Eye (tissue), 1 donor: ENCODE measurements around the gene KRTAP2-3.
"Not testable (repeated sequence)": the region's sequence is repeated elsewhere in the genome, so short reads cannot be mapped to it uniquely, and the experiment has no call there.

ENCODE experiments used
- DNase-seq: peaks from one replicate; pipeline ENCODE4 v3.0.0-alpha.2; 2015

The KRTAP2-3 gene, protein sequence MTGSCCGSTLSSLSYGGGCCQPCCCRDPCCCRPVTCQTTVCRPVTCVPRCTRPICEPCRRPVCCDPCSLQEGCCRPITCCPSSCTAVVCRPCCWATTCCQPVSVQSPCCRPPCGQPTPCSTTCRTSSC

DNA sequence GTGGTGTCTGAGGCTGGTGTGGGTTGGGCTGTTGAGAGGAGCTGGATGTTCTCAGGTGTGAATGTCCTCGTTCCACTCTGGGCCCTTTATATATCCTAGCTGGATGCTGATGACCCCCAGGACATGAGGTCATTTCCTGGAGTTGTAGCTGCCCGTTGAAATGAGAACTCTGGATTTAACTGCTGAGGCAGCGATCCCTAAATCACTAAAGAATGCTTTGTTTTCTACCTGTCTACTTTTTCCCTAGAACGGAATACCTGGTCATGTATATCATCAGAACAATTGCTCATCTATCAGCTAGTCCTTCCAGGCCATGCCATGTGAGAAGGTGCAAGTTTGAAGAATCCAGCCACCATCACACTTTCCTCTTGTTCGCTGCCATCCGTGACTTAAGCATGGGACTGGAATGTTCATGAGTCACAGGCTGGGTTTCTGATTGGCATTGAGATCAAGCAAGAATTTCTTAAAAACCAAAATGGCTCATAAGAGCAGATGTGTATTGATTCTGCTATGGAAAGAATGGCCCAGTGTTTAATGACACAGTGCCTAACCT, at the start of gene KRTAP2-3:
KRTAP2-3 (minus strand) TSS at position 63 of the 553 bp plus-strand sequence. CDS start 64 bp downstream, outside the sequence.
- DNase-seq: peak; percentile 37

DNA sequence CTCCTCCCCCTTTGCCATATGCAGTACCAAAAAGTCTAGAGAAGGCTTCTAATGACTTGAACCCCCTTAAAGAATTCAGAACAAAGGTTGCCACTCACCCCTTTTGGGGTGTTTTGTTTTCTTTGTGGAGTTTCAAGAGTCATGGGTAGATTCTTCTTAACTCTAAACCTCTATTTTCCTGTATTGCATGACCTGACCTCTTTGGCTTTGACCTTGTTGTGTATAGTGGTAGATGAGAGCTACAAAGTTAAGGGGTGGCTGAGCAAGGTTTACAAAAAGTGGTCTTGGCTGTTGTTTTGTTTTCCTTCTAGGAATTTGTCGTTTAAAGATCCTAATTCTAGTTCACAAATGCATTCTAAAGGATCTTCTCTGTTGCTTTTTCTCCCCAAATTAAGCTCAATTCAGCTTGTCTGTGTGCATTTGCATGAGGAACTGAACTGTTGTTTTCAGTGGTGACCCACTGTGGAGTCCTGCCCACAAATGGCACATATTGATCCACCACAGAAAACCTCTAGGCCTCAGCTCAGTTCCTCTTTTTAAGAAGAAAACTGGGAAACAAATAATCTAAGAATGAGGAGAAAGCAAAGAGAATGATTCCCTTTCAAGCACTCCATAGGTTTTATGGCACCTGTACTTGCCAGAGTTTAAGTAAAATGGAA, 48.9 kb upstream of the KRTAP2-3 start:
- DNase-seq: not testable (repeated sequence)

DNA sequence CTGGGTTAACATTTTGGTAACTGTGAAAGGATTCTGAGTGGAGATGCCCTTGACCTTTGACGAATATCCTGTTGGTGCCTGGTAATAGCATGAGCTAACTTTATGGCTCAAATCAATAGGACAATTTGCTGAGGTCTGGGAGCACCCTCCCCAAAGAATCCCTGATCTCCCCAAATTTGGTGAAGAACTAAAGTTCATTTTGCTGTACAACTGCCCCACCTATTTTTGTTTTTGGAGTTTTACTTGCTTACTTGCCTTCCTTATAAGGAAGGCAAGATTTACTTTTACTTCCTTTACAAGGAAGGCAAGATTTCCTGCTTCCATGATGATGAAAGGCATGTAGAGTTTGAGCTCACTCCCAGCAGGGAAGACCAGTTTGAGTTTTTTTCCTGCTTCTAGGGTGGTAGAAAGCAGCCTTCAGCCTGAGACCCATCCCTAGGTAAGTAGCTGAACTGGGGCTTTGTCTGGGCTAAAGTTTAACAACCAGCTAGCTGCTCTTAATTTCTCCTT, 48.1 kb upstream of the KRTAP2-3 start:
- no peak for DNase-seq

DNA sequence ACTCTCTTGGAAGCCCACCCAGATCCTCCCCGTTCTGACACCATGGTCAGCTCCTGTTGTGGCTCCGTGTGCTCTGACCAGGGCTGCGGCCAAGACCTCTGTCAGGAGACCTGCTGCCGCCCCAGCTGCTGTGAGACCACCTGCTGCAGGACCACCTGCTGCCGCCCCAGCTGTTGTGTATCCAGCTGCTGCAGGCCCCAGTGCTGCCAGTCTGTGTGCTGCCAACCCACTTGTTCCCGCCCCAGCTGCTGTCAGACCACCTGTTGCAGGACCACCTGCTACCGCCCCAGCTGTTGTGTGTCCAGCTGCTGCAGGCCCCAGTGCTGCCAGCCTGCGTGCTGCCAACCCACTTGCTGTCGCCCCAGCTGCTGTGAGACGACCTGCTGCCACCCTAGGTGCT, 45.4 kb upstream of the KRTAP2-3 start, which contains the start of gene KRTAP4-9:
KRTAP4-9 (plus strand) TSS at position 43 of the 400 bp plus-strand sequence; CDS start at position 43, 0 bp downstream.
- DNase-seq: not testable (repeated sequence)

DNA sequence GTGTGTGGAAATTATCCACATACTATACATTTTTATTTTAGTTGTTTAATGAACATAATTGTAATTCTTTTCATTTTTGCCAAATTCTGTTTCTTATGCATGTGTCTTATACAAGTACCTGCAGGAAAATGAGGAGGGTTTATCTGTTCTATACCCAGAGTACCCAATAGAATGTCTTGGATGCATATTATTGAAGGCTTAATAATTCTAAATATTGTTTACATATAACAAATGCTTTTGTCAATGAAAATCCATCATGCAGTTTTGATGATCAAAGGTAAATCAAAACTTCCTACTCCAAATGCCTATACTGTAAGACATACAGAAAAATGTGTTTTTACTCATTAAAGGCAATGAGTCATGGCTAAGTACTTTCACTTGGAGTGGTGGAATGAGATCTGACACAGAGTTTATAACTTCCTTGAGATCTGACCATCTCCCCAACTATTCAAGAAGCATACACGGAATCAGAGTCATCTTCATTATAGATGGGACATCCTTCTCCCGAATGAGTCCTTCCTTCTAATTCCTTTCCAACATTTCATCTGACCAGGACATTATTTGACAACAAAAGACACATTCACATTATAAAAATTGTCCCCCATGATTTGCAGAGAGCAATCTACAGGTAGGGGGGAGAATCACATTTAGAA, 44.6 kb upstream of the KRTAP2-3 start:
- not testable (repeated sequence) for DNase-seq

DNA sequence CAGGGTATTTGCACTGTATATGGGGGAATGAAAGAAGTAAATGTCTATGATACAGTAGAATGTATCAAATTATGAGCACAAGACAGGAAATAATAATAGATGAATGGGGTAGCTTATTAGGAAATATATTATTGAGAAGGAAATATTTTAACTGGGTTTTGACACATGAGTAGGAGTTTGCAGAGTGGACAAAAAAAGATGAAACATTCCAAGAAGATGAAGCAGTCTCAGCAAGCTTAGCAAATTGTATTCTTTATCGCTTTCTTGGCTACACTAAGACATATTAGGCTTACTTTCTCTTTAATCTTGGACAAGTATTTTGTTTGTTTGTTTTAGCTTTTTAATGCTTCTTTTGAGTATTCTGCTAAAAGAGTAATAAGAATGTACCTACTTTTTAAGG, 44.0 kb upstream of the KRTAP2-3 start:
- DNase-seq: no peak

DNA sequence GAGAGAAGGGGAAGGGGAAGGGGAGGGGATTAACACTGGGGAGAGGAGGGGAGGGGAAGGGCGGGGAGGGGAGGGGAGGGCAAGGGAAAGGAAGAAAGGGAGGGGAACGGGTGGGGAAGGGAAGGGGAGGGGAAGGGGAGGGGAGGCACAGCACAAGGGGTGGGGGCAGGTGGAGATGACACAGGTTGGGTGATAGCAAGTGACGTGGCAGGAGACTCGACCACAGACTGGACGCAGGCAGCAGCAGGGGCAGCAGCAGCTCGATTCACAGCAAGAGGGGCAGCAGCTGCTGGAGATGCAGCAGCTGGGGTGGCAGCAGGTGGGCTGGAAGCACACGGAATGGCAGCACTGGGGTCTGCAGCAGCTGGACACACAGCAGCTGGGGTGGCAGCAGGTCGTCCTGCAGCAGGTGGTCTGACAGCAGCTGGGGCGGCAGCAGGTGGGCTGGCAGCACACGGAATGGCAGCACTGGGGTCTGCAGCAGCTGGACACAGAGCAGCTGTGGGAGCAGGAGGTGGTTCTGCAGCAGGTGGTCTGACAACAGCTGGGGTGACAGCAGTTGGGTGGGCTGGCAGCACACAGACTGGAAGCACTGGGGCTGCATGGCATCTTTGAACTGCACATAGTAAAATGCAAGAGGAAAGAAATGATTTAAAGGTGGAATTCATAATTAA, 41.8 kb upstream of the KRTAP2-3 start, which contains the start of gene KRTAP4-16:
KRTAP4-16 (minus strand) TSS at position 624 of the 674 bp plus-strand sequence; CDS start at position 624, 0 bp downstream.
- no peak for DNase-seq

DNA sequence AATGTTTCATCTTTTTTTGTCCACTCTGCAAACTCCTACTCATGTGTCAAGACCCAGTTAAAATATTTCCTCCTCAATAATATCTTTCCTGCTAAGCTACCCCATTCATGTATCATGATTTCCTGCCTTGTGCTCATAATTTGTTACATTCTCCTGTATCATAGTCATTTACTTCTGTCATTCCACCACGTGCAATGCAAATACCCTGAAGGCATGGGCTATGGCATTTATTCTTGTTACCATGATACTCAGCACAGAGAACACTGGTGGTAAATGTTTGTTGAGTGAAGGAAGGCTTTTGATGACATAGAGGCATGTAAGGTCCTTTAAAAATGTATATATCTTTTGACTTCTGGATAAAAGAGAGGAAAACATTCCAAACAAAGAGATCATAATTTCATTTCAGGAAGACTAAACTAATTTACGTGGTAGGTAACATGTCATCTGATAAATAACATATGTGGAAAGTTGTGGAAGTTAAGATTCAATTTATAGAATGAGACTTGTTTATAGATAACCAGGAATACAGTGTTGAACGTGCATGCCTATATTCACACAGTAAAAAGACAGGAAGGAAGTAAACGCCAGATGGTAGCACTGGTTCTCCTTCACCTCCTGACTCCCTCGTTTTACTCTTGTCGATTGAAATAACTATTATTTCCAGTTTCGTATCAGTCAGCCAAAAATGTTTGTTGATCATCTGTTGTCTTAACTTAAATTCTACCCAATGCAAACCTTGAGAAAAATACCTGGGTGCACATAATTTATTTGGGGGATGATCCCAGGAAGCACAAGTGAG, 40.0 kb upstream of the KRTAP2-3 start:
- DNase-seq: peak; percentile 22

DNA sequence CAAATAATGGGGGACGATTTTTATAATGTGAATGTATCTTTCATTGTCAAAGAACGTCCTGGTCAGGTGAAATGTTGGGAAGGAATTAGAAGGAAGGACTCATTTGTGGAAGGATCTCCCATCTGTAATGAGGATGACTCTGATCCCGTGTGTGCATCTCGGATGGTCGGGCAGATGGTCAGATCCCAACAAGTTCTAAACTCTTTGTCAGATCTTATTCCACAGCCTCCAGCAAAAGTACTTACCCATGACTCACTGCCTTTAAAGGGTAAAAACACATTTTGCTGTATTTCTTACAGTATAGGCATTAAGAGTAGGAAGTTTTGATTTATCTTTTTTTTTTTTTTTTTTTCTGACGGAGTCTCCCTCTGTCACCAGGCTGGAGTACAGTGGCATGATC, 38.6 kb upstream of the KRTAP2-3 start:
- no peak for DNase-seq

DNA sequence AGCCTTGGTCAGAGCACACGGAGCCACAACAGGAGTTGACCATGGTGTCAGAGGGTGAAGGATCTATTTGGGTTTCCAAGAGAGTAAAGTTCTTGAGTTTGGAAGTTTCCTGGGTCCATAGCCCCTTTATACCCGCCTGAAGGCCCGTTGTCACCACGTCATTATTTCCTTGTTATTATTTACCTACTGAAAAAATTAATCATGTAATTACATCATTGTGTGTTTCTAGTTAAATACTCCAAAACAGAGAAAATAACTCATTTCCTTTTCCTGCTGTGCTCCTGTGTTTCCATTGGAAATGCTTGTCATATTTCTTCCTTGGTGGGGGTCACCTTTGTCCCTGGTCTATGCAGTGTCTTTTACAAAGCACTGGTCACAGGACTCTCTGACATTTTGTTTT, 38.1 kb upstream of the KRTAP2-3 start, which contains the start of gene KRTAP4-8:
KRTAP4-8 (minus strand) TSS at position 101 of the 400 bp plus-strand sequence; CDS start at position 43, 58 bp downstream.
- no peak for DNase-seq

DNA sequence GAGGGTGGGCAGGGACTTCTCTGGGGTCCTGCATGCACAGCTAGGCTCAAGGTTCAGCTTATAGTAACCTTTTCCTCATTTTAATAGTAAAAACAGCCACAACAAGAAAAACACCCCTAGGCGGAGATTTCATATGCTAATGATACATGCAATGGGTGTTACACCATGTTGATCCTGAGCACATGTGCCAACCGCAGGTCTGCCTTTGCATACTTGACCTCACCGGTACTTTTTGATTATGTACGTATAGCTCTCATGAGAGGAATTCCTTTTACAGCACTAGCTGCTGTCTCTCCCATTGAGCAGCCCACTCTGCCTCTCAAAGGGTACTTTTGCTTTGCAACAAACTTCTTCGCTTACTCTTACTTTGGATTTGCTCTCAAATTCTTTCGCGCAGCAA, 36.1 kb upstream of the KRTAP2-3 start:
- no peak for DNase-seq

DNA sequence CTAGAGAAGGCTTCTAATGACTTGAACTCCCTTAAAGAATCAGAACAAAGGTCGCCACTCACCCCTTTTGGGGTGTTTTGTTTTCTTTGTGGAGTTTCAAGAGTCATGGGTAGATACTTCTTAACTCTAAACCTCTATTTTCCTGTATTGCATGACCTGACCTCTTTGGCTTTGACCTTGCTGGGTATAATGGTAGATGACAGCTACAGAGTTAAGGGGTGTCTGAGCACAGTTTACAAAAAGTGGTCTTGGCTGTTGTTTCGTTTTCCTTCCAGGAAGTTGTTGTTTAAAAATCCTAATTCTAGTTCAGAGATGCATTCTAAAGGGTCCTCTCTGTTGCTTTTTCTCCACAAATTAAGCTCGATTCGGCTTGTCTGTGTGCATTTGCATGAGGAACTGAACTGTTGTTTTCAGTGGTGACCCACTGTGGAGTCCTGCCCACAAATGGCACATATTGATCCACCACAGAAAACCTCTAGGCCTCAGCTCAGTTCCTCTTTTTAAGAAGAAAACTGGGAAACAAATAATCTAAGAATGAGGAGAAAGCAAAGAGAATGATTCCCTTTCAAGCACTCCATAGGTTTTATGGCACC, 28.9 kb upstream of the KRTAP2-3 start:
- DNase-seq: not testable (repeated sequence)

DNA sequence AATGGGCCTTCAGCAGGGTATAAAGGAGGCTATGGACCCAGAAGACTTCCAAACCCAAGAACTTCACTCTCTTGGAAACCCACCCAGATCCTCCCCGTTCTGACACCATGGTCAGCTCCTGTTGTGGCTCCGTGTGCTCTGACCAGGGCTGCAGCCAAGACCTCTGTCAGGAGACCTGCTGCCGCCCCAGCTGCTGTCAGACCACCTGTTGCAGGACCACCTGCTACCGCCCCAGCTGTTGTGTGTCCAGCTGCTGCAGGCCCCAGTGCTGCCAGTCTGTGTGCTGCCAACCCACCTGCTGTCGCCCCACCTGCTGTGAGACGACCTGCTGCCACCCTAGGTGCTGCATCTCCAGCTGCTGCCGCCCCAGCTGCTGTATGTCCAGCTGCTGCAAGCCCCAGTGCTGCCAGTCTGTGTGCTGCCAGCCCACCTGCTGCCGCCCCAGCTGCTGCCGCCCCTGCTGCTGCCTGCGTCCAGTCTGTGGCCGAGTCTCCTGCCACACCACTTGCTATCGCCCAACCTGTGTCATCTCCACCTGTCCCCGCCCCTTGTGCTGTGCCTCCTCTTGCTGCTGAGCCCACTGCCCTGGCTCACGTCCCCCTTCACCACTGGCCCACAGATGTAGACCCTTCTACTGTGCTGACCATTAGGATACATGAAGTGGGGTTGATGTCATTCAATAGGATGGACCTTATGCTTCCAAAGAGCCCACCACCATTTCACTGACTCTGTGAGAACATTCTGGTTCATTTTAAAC, 24.4 kb upstream of the KRTAP2-3 start, which contains the start of gene KRTAP4-7:
KRTAP4-7 (plus strand) TSS at position 51 of the 757 bp plus-strand sequence; CDS start at position 108, 57 bp downstream.
- DNase-seq: not testable (repeated sequence)

DNA sequence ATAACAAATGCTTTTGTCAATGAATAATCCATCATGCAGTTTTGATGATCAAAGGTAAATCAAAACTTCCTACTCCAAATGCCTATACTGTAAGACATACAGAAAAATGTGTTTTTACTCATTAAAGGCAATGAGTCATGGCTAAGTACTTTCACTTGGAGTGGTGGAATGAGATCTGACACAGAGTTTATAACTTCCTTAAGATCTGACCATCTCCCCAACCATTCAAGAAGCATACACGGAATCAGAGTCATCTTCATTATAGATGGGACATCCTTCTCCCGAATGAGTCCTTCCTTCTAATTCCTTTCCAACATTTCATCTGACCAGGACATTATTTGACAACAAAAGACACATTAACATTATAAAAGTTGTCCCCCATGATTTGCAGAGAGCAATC, 23.5 kb upstream of the KRTAP2-3 start:
- DNase-seq: not testable (repeated sequence)

DNA sequence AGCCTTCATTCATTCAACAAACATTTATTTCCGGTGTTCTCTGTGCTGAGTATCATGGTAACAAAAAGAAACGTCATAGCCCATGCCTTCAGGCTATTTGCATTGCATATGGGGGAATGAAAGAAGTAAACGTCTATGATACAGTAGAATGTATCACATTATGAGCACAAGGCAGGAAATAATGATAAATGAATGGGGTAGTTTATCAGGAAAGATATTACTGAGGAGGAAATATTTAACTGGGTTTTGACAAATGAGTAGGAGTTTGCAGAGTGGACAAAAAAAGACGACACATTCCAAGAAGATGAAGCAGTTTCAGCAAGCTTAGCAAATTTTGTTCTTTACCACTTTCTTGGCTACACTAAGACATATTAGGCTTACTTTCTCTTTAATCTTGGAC, 22.7 kb upstream of the KRTAP2-3 start:
- no peak for DNase-seq

DNA sequence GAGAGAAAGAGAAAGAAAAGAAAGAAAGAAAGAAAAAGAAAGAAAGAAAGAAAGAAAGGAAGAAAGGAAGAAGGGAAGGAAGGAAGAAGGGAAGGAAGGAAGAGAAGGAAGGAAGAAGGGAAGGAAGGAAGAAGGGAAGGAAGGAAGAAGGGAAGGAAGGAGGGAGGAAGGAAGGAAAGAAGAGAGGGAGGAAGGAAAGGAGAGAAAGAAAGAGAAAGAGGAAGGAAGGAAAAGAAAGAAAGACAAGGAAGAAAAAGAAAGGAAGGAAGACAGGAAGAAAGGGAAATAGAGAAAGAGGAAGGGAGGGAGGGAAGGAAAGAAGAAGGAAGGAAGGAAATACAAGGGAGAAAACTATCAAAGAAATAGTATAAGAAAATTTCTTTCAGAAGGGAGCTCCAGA, 16.9 kb upstream of the KRTAP2-3 start:
- no peak for DNase-seq

DNA sequence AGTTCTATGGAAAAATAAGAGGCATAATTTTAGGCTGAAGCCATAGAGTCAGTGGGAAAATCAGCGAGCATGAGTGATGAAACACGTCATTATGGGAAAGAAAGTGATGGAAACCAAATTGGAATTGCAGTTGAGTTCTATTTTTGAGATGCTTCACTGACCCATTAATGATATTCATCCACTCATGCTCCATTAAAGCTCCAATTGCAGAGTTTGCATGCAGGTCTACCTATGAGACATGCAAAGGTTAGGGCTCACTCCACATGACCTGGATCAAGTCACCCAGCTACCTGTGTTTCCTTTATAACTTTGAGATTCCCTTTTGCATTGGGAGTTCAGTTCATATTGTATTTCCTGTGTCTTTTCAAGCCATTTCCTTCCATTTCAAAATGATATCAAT, 13.8 kb upstream of the KRTAP2-3 start:
- no peak for DNase-seq

DNA sequence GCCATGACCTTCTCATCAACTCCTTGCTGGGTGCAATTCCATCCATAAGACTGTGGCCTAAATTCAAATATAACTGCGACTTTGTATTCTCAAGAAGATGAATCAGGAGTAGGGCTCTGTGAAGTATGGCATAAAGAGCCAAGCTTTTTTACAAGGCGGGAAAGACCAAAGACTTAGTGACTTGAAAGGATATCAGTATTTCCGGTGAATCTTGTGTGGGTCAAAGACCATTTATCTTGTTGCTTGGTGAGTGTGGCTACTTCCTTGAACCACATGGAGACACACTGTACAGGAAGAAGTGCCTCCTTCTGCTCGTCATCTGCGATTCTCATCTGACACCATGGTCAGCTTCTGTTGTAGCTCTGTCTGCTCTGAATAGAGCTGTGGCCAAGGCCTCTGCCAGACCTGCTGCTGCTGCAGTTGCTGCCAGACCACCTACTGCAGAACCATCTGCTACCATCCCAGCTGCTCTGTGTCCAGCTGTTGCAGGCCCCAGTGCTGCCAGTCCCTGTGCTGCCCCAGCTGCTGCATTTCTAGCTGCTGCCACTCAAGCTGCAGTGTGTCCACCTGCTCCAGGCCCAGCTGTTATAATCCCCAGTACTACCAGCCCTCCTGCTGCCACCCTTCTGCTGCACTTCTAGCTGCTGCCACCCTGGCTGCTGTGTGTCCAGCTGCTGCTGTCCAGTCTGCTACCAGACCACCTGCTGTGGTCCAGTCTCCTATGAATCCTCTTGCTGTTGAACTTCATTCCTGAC, 11.9 kb upstream of the KRTAP2-3 start:
- no peak for DNase-seq

DNA sequence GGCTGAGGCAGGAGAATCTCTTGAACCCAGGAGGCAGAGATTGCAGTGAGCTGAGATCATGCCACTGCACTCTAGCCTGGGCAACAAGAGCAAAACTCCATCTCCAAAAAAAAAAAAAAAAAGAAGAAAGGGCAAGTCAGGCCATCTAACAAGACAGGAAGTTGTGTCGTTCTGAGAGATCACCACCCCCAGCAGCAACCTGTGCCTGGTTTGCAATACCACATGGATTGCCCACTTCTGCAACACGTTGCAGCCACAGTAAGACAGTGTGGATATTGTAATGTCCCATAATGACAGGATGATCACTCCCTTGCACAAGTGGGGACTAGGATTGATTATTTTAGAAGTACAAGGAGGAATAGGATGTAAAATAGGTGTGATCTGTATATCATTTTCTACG, 9.1 kb upstream of the KRTAP2-3 start:
- DNase-seq: no peak

DNA sequence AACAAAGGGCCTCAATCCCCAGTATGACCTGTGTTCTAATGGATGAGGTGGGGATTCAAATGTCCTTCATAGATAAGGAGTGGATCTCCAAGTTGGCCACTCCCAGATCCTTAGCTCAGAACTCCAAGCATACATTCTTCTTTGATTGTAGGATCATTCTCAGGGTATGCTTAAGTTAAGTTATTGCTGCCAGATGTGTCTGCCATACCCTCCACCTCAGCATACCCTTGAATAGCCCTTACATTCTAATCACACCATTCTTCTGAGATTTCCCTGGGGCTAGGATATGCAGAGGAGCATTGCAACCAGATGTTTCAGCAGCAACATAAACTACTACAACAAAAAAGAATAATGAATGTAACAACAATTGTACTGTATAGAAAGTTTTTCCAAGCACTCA, 7.4 kb upstream of the KRTAP2-3 start:
- no peak for DNase-seq
